Neural crest cell (in vitro differentiated cells): ENCODE measurements around the gene WDR7. TPM values are rescaled to one million over a fixed set of nuclear protein-coding genes. Genes with fewer than 3 reads are reported as not detected.
"Not testable (repeated sequence)": the region's sequence is repeated elsewhere in the genome, so short reads cannot be mapped to it uniquely, and the experiment has no call there.

Experiments used
- DNase-seq: peaks from one replicate; pipeline ENCODE4 v3.0.0; 2021; ENCODE audit warnings: low read depth, mixed read lengths, low spot score
- H3K27ac Mint-ChIP-seq: one replicate; pipeline ENCODE4 v1.8.0; 2021; ENCODE audit warnings: mild to moderate bottlenecking, mixed read lengths; ENCODE audit not compliant: unreplicated experiment
- H3K27me3 Mint-ChIP-seq: 2 replicates; pipeline ENCODE4 v1.8.0; 2021; ENCODE audit warnings: low read depth, mild to moderate bottlenecking, mixed read lengths
- H3K36me3 Mint-ChIP-seq: 2 replicates; pipeline ENCODE4 v1.8.0; 2021; ENCODE audit warnings: low read depth, mild to moderate bottlenecking, mixed read lengths
- H3K4me1 Mint-ChIP-seq: 2 replicates; pipeline ENCODE4 v1.8.0; 2021; ENCODE audit warnings: mixed read lengths
- H3K4me3 Mint-ChIP-seq: one replicate; pipeline ENCODE4 v1.8.0; 2021; ENCODE audit warnings: mild to moderate bottlenecking, mixed read lengths
- H3K9me3 Mint-ChIP-seq: 2 replicates; pipeline ENCODE4 v1.8.0; 2021; ENCODE audit warnings: mixed read lengths
- CTCF ChIP-seq: fragments of 200-600 bp; sonication (generic); conservative IDR thresholded peaks from 2 replicates; pipeline ENCODE4 v1.5.0; 2021; ENCODE audit warnings: antibody characterized with exemption, mild to moderate bottlenecking
- total RNA-seq: library from RNA; stranded (reverse); gene quantifications from 2 replicates; pipeline ENCODE4 v1.2.1, GENCODE V29; 2021

The WDR7 gene
- total RNA-seq, 1 donor from 2014 or later, result 17.3 TPM

GRCh38 chr18:56647951-56648893, 2.9 kb upstream of the WDR7 start:
- H3K36me3 Mint-ChIP-seq, result no peaks in the 10 kb centered on the region
- H3K27ac Mint-ChIP-seq, result no peak overlapping the region
- H3K4me3 Mint-ChIP-seq, result no peak overlapping the region
- peaks cover 20% of the 10 kb centered on the region for H3K4me1 Mint-ChIP-seq
- H3K27me3 Mint-ChIP-seq, result no peaks in the 10 kb centered on the region
- DNase-seq, result no peak
- TF ChIP-seq CTCF, result no peak
- H3K9me3 Mint-ChIP-seq, result no peaks in the 10 kb centered on the region

GRCh38 chr18:56649996-56650395, 1.2 kb upstream of the WDR7 start:
- H3K27me3 Mint-ChIP-seq, result no peaks in the 10 kb centered on the region
- H3K4me1 Mint-ChIP-seq, result peaks cover 25% of the 10 kb centered on the region
- H3K36me3 Mint-ChIP-seq, result peaks cover 4% of the 10 kb centered on the region
- H3K27ac Mint-ChIP-seq, result no peak overlapping the region
- no peak for TF ChIP-seq CTCF
- peaks cover 3% of the 10 kb centered on the region for H3K9me3 Mint-ChIP-seq
- peak overlapping the region; percentile 91 for H3K4me3 Mint-ChIP-seq
- no peak for DNase-seq

GRCh38 chr18:56651771-56652092, 573 bp downstream of the WDR7 start:
- peak overlapping the region; percentile 91 for H3K4me3 Mint-ChIP-seq
- no peak for TF ChIP-seq CTCF
- H3K9me3 Mint-ChIP-seq, result peaks cover 3% of the 10 kb centered on the region
- no peak for DNase-seq
- H3K27me3 Mint-ChIP-seq, result no peaks in the 10 kb centered on the region
- peaks cover 4% of the 10 kb centered on the region for H3K36me3 Mint-ChIP-seq
- H3K27ac Mint-ChIP-seq, result peak overlapping the region; percentile 31
- H3K4me1 Mint-ChIP-seq, result peaks cover 25% of the 10 kb centered on the region

- no peak for TF ChIP-seq CTCF
- no peak for DNase-seq
- Mint-ChIP-seq H3K4me3 (peak overlapping the region; percentile 78), H3K9me3 (peaks cover 3% of the 10 kb centered on the region), H3K27ac (no peak overlapping the region), H3K4me1 (peaks cover 25% of the 10 kb centered on the region), H3K36me3 (peaks cover 4% of the 10 kb centered on the region), H3K27me3 (no peaks in the 10 kb centered on the region)
Observed at GRCh38 chr18:56652802-56653201, 1.6 kb downstream of the WDR7 start.

GRCh38 chr18:56654280-56654679, 3.1 kb downstream of the WDR7 start:
- H3K9me3 Mint-ChIP-seq, H3K4me3 Mint-ChIP-seq, H3K36me3 Mint-ChIP-seq, H3K27me3 Mint-ChIP-seq, DNase-seq, H3K27ac Mint-ChIP-seq: not testable (repeated sequence)
- peaks cover 25% of the 10 kb centered on the region for H3K4me1 Mint-ChIP-seq

- H3K36me3 Mint-ChIP-seq, result peaks cover 4% of the 10 kb centered on the region
- TF ChIP-seq CTCF, result no peak
- H3K27ac Mint-ChIP-seq, result no peak overlapping the region
- H3K4me3 Mint-ChIP-seq, result no peak overlapping the region
- peaks cover 8% of the 10 kb centered on the region for H3K4me1 Mint-ChIP-seq
- no peaks in the 10 kb centered on the region for H3K27me3 Mint-ChIP-seq
- peaks cover 3% of the 10 kb centered on the region for H3K9me3 Mint-ChIP-seq
- no peak for DNase-seq
Observed at GRCh38 chr18:56658261-56658660, 7.1 kb downstream of the WDR7 start.
